Esophagus squamous epithelium (tissue), 5 donors: ENCODE data around the gene CARS2. TPM values are rescaled to one million over a fixed set of nuclear protein-coding genes. Genes with fewer than 3 reads are reported as not detected.

Source experiments
- DNase-seq: peaks from one replicate; lab custom pipeline; 2025; lab: John Stamatoyannopoulos, UW
- H3K27ac ChIP-seq, 4 donors: fragments of 200-600 bp; sonication (generic); one replicate each; pipeline ENCODE4 v1.5.1; 2016 to 2019; ENCODE audit warnings: mild to moderate bottlenecking in 1 of 4
- H3K27me3 ChIP-seq, 4 donors: fragments of 200-600 bp; sonication (generic); 1 replicate in 3 of 4; 2 replicates in 1 of 4; pipeline versions ENCODE4 v1.5.1 to v1.6.0; 2017 to 2021; ENCODE audit warnings: antibody characterized with exemption in 1 of 4
- H3K36me3 ChIP-seq, 3 donors: fragments of 200-600 bp; sonication (generic); one replicate each; pipeline ENCODE4 v1.5.1; 2016 to 2019
- H3K4me1 ChIP-seq, 3 donors: fragments of 200-600 bp; sonication (generic); one replicate each; pipeline ENCODE4 v1.5.1; 2017 to 2019
- H3K4me3 ChIP-seq, 4 donors: fragments of 200-600 bp; sonication (generic); 1 replicate in 3 of 4; 2 replicates in 1 of 4; pipeline ENCODE4 v1.5.1; 2016 to 2019; ENCODE audit warnings: mild to moderate bottlenecking in 2 of 4, moderate library complexity in 1 of 4
- H3K9me3 ChIP-seq, 3 donors: fragments of 200-600 bp; sonication (generic); one replicate each; pipeline ENCODE4 v1.5.1; 2016 to 2019
- POLR2A ChIP-seq, 4 donors: fragments of 450-650 bp; IDR thresholded peaks; one replicate each; pipeline ENCODE4 v1.6.1; 2017; ENCODE audit warnings: antibody characterized with exemption in 4 of 4, mild to moderate bottlenecking in 4 of 4, moderate library complexity in 3 of 4
- WGBS, 2 donors: methylation state at CpG; one replicate each; pipeline ENCODE4 v1.1.5; 2018; 5-methylcytosine and 5-hydroxymethylcytosine counted together
- intact Hi-C: fragments of 100-400 bp; cut with DNase I; formaldehyde crosslinking; loops from one replicate; pipeline ENCODE4 v1.15.0; 2022
- total RNA-seq, 4 donors: library from RNA; depleted of rRNA; stranded (reverse); fragments of >200 nt; gene quantifications; one replicate each; pipeline ENCODE4 v1.1.0, GENCODE V29; 2016
- TF ChIP-seq, protein P1 (sequence below), 6 experiments: fragments of 450-650 bp in 4 of 6; fragments of 200-600 bp in 2 of 6; sonication (generic) in 2 of 6; IDR thresholded peaks; one replicate each; pipeline ENCODE4 v1.5.1; 2016 to 2019; ENCODE audit warnings: antibody characterized with exemption in 6 of 6, mild to moderate bottlenecking in 4 of 6, moderate library complexity in 4 of 6
- donor health status: DM: yes; HTN: yes; CAD: no.

Gene CARS2
- total RNA-seq, 4 donors from 2014 or later, result 24.9 to 54.9 (median 33.5) TPM

DNA sequence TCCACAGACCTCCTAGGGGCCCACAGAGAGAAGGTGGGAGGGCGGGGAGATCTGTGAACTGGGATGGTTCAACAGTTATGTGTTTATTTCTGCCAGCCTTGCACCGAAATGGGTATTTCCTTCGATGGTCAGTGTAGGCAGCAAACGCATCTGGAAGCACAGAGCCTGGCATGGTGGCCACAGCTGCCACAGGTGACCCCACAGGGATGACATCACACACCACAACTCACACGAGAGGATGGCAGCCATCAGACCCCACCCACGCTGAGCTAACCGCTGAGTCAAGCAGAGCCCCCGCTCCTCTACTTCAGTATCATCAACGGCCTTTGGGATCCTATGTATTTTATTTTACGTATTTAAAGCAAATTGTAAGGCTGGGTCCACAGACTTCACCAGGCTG is 53.2 kb downstream of the CARS2 start:
- no peaks in the 10 kb centered on the region for H3K27me3 ChIP-seq
- DNase-seq, result no peak
- H3K4me3 ChIP-seq, result no peak overlapping the region
- H3K27ac ChIP-seq, result no peak overlapping the region
- TF ChIP-seq, protein P1, sequence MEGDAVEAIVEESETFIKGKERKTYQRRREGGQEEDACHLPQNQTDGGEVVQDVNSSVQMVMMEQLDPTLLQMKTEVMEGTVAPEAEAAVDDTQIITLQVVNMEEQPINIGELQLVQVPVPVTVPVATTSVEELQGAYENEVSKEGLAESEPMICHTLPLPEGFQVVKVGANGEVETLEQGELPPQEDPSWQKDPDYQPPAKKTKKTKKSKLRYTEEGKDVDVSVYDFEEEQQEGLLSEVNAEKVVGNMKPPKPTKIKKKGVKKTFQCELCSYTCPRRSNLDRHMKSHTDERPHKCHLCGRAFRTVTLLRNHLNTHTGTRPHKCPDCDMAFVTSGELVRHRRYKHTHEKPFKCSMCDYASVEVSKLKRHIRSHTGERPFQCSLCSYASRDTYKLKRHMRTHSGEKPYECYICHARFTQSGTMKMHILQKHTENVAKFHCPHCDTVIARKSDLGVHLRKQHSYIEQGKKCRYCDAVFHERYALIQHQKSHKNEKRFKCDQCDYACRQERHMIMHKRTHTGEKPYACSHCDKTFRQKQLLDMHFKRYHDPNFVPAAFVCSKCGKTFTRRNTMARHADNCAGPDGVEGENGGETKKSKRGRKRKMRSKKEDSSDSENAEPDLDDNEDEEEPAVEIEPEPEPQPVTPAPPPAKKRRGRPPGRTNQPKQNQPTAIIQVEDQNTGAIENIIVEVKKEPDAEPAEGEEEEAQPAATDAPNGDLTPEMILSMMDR (IDR thresholded peaks at IDR 0.05), result no peak
- TF ChIP-seq POLR2A (IDR thresholded peaks at IDR 0.05), result no peak
- H3K4me1 ChIP-seq, result no peaks in the 10 kb centered on the region
- no peaks in the 10 kb centered on the region for H3K9me3 ChIP-seq
- WGBS, 2 donors, result 91 to 92% methylated on average over 10 of the region's 10 CpGs
- H3K36me3 ChIP-seq, result peaks cover 2 to 84% (median 4%) of the 10 kb centered on the region in 3 donors
- intact Hi-C loops, result no loop called here

DNA sequence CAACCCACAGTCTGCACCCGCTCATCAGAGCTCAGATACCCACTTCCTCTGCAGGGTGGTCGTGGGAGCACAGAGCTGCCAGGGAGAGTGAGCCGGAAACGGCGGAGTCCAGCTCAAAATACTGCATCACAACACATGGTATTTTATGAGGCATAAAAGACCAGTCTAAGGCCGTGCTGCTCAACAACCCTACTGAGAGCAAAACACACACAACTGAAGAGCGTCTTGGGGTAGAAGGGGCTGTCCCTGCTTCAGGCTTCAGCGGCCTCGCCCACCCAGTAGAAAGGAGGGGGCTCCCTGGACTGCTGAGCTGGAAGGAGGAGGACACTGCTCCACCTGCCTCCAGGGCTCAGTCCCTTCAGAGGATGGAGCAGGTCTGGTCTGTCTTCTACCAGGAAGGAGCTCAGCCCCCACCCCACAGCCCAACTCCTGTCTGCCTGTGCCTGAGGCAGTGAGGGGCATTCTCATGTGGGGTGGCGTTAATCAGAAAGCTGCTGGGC is 53.6 kb downstream of the CARS2 start:
- no peak for TF ChIP-seq POLR2A (IDR thresholded peaks at IDR 0.05)
- TF ChIP-seq, protein P1 (IDR thresholded peaks at IDR 0.05), result no peak
- Histone ChIP-seq H3K9me3 (no peaks in the 10 kb centered on the region), H3K4me1 (no peaks in the 10 kb centered on the region), H3K27ac (no peak overlapping the region), H3K36me3 (peaks cover 2 to 82% (median 4%) of the 10 kb centered on the region in 3 donors), H3K4me3 (no peak overlapping the region), H3K27me3 (no peaks in the 10 kb centered on the region)
- no peak for DNase-seq
- intact Hi-C loops, result no loop called here
- WGBS, 2 donors, result 88 to 95% methylated on average over 3 to 4 of the region's 10 CpGs

DNA sequence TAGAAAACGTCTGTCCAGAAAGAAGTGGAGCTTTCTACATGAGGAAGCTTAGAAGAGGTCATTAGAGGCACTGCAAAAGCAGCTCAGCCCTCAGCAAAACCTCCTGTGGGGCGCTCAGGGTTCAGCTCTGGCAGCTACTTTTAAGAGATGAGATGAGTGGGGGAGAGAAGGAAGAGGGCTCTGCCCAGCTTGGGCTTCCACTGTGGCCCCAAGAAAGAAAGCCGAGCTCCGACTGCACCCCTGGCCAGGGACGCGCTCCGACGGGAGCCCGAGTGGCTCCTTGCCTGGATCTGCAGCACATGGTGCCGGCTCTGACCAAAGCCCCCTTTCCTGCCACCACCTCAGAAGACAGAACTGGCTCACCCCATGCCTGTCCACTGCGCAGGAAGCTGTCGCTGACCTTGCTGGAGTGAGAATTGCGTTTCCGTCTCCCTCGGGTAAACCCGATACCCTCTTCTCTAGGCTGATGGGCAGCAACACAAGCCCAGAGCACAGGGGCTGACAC is 54.1 kb downstream of the CARS2 start:
- TF ChIP-seq POLR2A (IDR thresholded peaks at IDR 0.05), result no peak
- TF ChIP-seq, protein P1 (IDR thresholded peaks at IDR 0.05), result no peak
- Histone ChIP-seq H3K36me3 (peaks cover 2 to 87% (median 9%) of the 10 kb centered on the region in 3 donors), H3K9me3 (no peaks in the 10 kb centered on the region), H3K4me1 (no peaks in the 10 kb centered on the region), H3K4me3 (no peak overlapping the region), H3K27me3 (no peaks in the 10 kb centered on the region), H3K27ac (no peak overlapping the region)
- 67 to 94% methylated on average over 4 to 15 of the region's 16 CpGs for WGBS, 2 donors
- no peak for DNase-seq
- intact Hi-C loops, result no loop called here

DNA sequence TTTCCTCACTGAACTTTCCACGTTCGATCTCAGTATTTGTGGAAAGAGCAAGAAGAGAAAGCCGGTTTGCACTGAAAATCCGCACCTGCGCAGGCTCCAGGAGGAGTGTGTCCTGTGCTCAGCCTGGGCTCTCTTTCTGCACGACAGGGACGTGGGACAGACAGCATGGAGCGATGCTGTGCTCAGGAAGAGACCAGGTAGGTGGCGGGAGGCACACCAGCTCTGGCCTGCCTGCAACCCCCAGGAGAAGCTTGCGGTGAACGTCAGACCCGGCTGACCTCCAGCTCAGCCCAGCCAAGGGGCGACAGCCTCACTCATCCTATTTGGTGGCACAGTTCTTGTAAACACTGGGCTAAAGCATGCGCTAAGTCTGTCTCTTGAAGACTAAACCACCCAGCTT is 54.6 kb downstream of the CARS2 start:
- TF ChIP-seq, protein P1 (IDR thresholded peaks at IDR 0.05), result no peak
- TF ChIP-seq POLR2A (IDR thresholded peaks at IDR 0.05), result no peak
- DNase-seq, result no peak
- Histone ChIP-seq H3K27me3 (no peaks in the 10 kb centered on the region), H3K4me1 (no peaks in the 10 kb centered on the region), H3K36me3 (peaks cover 2 to 90% (median 10%) of the 10 kb centered on the region in 3 donors), H3K4me3 (no peak overlapping the region), H3K9me3 (no peaks in the 10 kb centered on the region), H3K27ac (no peak overlapping the region)
- intact Hi-C loops, result no loop called here
- 85 to 92% methylated on average over 9 of the region's 14 CpGs for WGBS, 2 donors

DNA sequence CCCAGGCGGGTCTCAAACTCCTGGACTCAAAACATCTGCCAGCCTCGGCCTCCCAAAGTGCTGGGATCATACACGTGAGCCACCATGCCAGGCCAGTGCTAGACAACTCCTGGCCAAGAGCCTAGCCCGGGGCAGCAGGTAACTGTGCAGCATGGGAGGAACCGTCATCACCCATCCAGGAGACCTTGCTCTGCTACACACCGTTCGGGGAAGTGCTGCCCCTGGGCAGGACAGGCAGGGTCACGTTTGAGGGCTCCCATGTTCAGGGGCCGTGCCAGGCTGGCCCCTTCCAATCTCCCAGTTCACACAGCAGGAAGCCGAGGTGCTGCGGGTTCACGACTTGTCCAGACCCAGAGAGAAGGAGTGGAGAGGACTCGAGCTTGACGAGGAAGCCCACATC is 55.5 kb downstream of the CARS2 start:
- no peaks in the 10 kb centered on the region for H3K9me3 ChIP-seq
- intact Hi-C loops, result no loop called here
- WGBS, 2 donors, result 71 to 88% methylated on average over 1 to 6 of the region's 14 CpGs
- no peak overlapping the region for H3K4me3 ChIP-seq
- TF ChIP-seq, protein P1 (IDR thresholded peaks at IDR 0.05), result no peak
- no peak for TF ChIP-seq POLR2A (IDR thresholded peaks at IDR 0.05)
- no peaks in the 10 kb centered on the region for H3K27me3 ChIP-seq
- no peak overlapping the region for H3K27ac ChIP-seq
- peaks cover 0 to under 1% (median 0%) of the 10 kb centered on the region in 3 donors for H3K4me1 ChIP-seq
- H3K36me3 ChIP-seq, result peaks cover 2 to 90% (median 10%) of the 10 kb centered on the region in 3 donors
- no peak for DNase-seq
